ENCODE results near the gene CXCL14. TPM values are rescaled to one million over a fixed set of nuclear protein-coding genes. Genes with fewer than 3 reads are reported as not detected.

Gene CXCL14
- total and polyA plus RNA-seq, 12 donors, result 0.06 to 30.0 (median 2.0) TPM

- WGBS, 4 donors, result 41 to 46% (median 43%) methylated on average over 6 of the region's 6 CpGs
- H3K9me3 ChIP-seq (replicated peaks in 1 of 3), result no peaks in the 10 kb centered on the region
- DNase-seq, result no peak
- H3K36me3 ChIP-seq (replicated peaks in 1 of 2), result no peaks in the 10 kb centered on the region
- H3K27me3 ChIP-seq, result peaks cover 6% of the 10 kb centered on the region
- TF ChIP-seq CTCF (IDR thresholded peaks at IDR 0.05) (no peak), POLR2A (IDR thresholded peaks at IDR 0.05) (no peak)
- intact Hi-C loops (cut with DNase I), result no loop called here
- H3K4me3 ChIP-seq, result no peak overlapping the region
- no peak overlapping the region for H3K27ac ChIP-seq
- no peaks in the 10 kb centered on the region for H3K4me1 ChIP-seq (replicated peaks in 1 of 2)
These were observed 19.4 kb downstream of the CXCL14 start for GRCh38 chr5:135559354-135559753.

GRCh38 chr5:135557076-135557838 lies 21.5 kb downstream of the CXCL14 start:
- peaks cover 12% of the 10 kb centered on the region for H3K27me3 ChIP-seq
- no peak overlapping the region for H3K27ac ChIP-seq
- H3K9me3 ChIP-seq (replicated peaks in 1 of 3), result no peaks in the 10 kb centered on the region
- intact Hi-C loops (cut with DNase I), result no loop called here
- DNase-seq, result no peak
- H3K36me3 ChIP-seq (replicated peaks in 1 of 2), result no peaks in the 10 kb centered on the region
- H3K4me1 ChIP-seq (replicated peaks in 1 of 2), result no peaks in the 10 kb centered on the region
- TF ChIP-seq CTCF (IDR thresholded peaks at IDR 0.05), result no peak
- no peak for TF ChIP-seq POLR2A (IDR thresholded peaks at IDR 0.05)
- no peak overlapping the region for H3K4me3 ChIP-seq
- WGBS, 4 donors, result 67 to 74% (median 70%) methylated on average over 11 of the region's 11 CpGs

GRCh38 chr5:135556620-135557019 lies 22.2 kb downstream of the CXCL14 start:
- Histone ChIP-seq H3K27me3 (peaks cover 14% of the 10 kb centered on the region), H3K36me3 (replicated peaks in 1 of 2) (no peaks in the 10 kb centered on the region), H3K9me3 (replicated peaks in 1 of 3) (no peaks in the 10 kb centered on the region), H3K4me1 (replicated peaks in 1 of 2) (no peaks in the 10 kb centered on the region), H3K27ac (no peak overlapping the region), H3K4me3 (no peak overlapping the region)
- no peak for DNase-seq
- WGBS, 4 donors, result 69 to 79% (median 74%) methylated on average over 7 of the region's 7 CpGs
- intact Hi-C loops (cut with DNase I), result no loop called here
- TF ChIP-seq CTCF (IDR thresholded peaks at IDR 0.05) (no peak), POLR2A (IDR thresholded peaks at IDR 0.05) (no peak)

GRCh38 chr5:135555530-135555929 lies 23.3 kb downstream of the CXCL14 start:
- no peaks in the 10 kb centered on the region for H3K9me3 ChIP-seq (replicated peaks in 1 of 3)
- no peak overlapping the region for H3K27ac ChIP-seq
- DNase-seq, result no peak
- H3K4me1 ChIP-seq (replicated peaks in 1 of 2), result no peaks in the 10 kb centered on the region
- 70 to 86% (median 79%) methylated on average over 2 of the region's 2 CpGs for WGBS, 4 donors
- intact Hi-C loops (cut with DNase I), result no loop called here
- H3K4me3 ChIP-seq, result no peak overlapping the region
- H3K27me3 ChIP-seq, result peaks cover 14% of the 10 kb centered on the region
- no peak for TF ChIP-seq POLR2A (IDR thresholded peaks at IDR 0.05)
- no peak for TF ChIP-seq CTCF (IDR thresholded peaks at IDR 0.05)
- no peaks in the 10 kb centered on the region for H3K36me3 ChIP-seq (replicated peaks in 1 of 2)

All from adrenal gland (tissue), 12 donors.